ENCODE results near the gene EIF4G1.
A peak's percentile ranks its signal among the peaks of the same experiment; 100 is the strongest.

The EIF4G1 gene

DNA sequence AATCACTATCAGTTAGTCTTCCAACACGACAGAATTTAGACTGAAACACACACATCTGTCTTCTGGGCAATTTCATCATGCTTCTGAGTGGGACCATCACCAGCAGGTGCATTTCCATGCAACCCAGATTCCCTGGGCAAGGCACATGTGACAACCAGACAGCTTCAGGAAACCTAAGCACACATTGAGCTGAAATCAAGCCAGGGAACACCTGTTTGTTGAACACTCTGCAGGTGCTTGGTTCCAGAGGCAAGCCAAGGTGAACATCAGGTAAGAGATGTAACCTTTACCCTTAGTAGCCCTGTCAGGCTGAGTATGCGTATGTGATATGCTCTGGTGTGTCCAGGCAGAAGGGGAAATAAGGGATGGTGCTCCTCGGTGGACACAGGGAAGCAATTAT, 18.6 kb upstream of the EIF4G1 start:
- Histone ChIP-seq H3K4me1 (peaks cover 3% of the 10 kb centered on the region; the same call in 1 of the 2 replicates), H3K9me3 (no peaks in the 10 kb centered on the region), H3K27me3 (ENCODE audit: low read depth) (no peaks in the 10 kb centered on the region), H3K36me3 (replicated peaks) (peaks cover 7% of the 10 kb centered on the region), H3K4me3 (no peak overlapping the region)
- in situ Hi-C loops (cut with MboI; ENCODE audit: low sequenced_read_pairs), result no loop called here
- no peak for DNase-seq (ENCODE audit: low spot score in 2 of 2)

DNA sequence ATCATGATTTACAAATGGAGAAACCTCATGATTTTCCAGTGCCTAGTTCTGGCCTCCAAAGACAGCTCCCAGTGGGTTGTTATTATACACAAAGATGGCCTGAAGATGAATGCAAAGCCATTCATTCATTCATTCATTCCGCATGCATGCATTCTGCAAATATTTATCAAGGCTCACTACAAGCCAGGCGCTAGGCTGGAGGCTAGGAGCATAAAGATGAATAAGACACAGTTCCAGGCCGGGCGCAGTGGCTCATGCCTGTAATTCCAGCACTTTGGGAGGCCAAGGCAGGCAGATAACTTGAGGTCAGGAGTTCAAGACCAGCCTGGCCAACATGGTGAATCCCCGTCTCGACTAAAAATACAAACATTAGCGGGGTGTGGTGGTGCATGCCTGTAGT, 17.8 kb upstream of the EIF4G1 start:
- peaks cover 16% of the 10 kb centered on the region for H3K36me3 ChIP-seq (replicated peaks)
- in situ Hi-C loops (cut with MboI; ENCODE audit: low sequenced_read_pairs), result no loop called here
- H3K27me3 ChIP-seq (ENCODE audit: low read depth), result no peaks in the 10 kb centered on the region
- no peak for DNase-seq (ENCODE audit: low spot score in 2 of 2)
- no peaks in the 10 kb centered on the region for H3K9me3 ChIP-seq
- H3K4me1 ChIP-seq, result peaks cover 3% of the 10 kb centered on the region; the same call in 1 of the 2 replicates
- no peak overlapping the region for H3K4me3 ChIP-seq

DNA sequence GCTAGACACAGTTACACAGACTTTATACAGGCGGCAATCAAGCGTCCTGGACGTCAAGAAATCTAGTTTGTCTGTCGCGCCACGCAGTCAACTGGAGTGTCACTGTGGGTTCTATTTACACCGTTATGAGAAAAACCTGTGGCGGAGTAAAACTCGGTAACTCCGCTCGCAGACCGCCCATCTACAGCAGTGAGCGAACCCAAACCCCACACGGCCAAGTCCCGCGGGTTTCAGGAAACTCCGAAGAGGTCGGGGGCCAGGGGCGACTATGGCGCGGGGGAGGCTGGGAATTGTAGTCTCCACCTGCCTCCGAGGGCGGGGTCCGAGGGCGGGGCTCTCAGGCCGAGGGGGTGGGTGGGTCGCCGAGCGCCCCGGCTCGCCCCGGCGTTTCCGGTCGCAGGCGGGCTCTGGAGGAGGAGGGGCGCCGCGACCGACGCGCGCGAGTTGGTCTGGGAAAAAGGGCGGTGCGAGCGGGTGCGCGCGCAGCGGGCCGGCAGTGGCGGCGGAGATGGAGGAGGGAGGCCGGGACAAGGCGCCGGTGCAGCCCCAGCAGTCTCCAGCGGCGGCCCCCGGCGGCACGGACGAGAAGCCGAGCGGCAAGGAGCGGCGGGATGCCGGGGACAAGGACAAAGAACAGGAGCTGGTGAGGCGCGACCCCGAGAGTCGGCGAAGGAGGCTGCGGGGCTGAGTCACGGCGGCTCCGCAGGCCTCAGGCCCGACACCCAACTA, 15.5 kb upstream of the EIF4G1 start, which contains the start of gene PSMD2:
TSS of gene PSMD2 (plus strand) at position 483 of the 729 bp plus-strand sequence. CDS start at position 509, 26 bp downstream.
- Histone ChIP-seq H3K9me3 (no peaks in the 10 kb centered on the region), H3K4me1 (peaks cover 3% of the 10 kb centered on the region; the same call in 1 of the 2 replicates), H3K4me3 (peak within 1 kb of the TSS; percentile 94), H3K36me3 (replicated peaks) (peaks cover 39% of the 10 kb centered on the region), H3K27me3 (ENCODE audit: low read depth) (no peaks in the 10 kb centered on the region)
- peak; percentile 91 to 99 for DNase-seq (ENCODE audit: low spot score in 2 of 2)
- in situ Hi-C loops (cut with MboI; ENCODE audit: low sequenced_read_pairs), result no loop called here

DNA sequence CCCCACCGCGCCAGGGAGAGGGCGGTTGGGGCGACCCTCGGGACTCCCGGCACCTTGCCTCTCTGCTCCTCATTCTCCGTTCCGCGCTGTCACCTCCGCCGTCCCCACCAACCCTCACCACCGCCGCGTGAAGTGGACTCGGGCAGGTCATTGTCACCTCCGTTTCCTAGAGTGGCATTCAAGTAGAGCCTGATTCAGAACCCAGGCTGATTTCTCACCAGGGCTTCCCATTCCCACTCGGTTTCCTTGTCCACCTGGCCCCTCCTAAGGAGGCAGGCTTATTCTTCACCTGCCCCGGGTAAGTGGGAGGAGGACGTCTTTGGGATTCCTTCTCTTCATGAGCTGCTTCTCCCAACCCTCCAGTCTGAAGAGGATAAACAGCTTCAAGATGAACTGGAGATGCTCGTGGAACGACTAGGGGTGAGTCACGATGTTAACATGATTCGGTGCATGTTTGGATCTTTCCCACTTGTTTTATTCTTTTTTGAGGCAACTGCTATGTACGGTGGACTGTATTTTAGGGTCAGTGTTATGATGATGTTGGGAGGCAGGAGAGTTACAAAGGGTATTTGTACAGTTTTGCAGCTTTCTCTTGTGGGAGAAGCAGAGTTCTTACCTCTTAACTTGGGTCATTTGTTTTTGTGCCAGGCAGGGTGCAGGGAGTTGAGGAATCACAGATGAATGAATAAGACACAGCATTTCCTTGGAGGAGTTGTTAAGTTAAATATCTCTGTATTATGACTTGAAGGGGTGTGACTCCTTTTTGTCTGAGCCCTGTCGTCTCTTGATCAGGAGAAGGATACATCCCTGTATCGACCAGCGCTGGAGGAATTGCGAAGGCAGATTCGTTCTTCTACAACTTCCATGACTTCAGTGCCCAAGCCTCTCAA, 14.7 kb upstream of the EIF4G1 start:
- in situ Hi-C loops (cut with MboI; ENCODE audit: low sequenced_read_pairs), result no loop called here
- H3K9me3 ChIP-seq, result no peaks in the 10 kb centered on the region
- H3K36me3 ChIP-seq (replicated peaks), result peaks cover 47% of the 10 kb centered on the region
- no peaks in the 10 kb centered on the region for H3K27me3 ChIP-seq (ENCODE audit: low read depth)
- H3K4me3 ChIP-seq, result peak overlapping the region; percentile 94
- H3K4me1 ChIP-seq, result peaks cover 3% of the 10 kb centered on the region; the same call in 1 of the 2 replicates
- DNase-seq (ENCODE audit: low spot score in 2 of 2), result no peak

DNA sequence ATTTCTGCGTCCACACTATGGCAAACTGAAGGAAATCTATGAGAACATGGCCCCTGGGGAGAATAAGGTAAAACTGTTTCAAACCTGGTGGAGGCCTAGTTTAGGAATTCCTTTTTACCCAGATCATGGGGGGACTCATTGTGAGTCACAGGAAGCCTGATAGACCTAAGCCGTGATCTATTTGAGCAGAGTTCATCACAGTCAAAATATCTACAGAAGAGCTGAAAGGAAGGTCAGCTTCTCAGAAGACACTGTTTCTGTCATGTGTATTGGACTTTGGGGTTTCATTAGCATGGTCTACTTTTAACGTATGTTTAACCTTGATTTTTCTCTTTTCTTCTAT, 14.1 kb upstream of the EIF4G1 start:
- in situ Hi-C loops (cut with MboI; ENCODE audit: low sequenced_read_pairs), result no loop called here
- H3K4me1 ChIP-seq, result peaks cover 3% of the 10 kb centered on the region; the same call in 1 of the 2 replicates
- H3K36me3 ChIP-seq (replicated peaks), result peaks cover 53% of the 10 kb centered on the region
- no peak for DNase-seq (ENCODE audit: low spot score in 2 of 2)
- H3K27me3 ChIP-seq (ENCODE audit: low read depth), result no peaks in the 10 kb centered on the region
- H3K9me3 ChIP-seq, result no peaks in the 10 kb centered on the region
- peak overlapping the region; percentile 94; the same call in 1 of the 2 replicates for H3K4me3 ChIP-seq

DNA sequence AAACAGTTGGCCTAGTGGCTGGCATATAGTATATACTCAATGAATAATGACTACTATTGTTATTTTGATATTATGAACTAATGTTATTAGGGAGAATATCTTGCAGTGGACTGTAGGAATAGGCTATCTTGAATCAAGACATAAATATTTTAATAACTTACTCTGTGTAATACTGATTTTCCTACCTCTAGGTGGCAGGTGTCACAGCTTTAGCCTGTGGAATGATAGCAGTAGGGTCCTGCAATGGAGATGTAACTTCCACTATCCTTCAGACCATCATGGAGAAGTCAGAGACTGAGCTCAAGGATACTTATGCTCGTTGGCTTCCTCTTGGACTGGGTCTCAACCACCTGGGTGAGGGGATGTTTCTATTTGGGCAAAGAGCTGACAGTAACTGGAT, 8.8 kb upstream of the EIF4G1 start:
- DNase-seq (ENCODE audit: low spot score in 2 of 2), result no peak
- H3K9me3 ChIP-seq, result no peaks in the 10 kb centered on the region
- H3K36me3 ChIP-seq (replicated peaks), result peaks cover 86% of the 10 kb centered on the region
- H3K4me3 ChIP-seq, result no peak overlapping the region
- in situ Hi-C loops (cut with MboI; ENCODE audit: low sequenced_read_pairs), result no loop called here
- no peaks in the 10 kb centered on the region for H3K27me3 ChIP-seq (ENCODE audit: low read depth)
- H3K4me1 ChIP-seq, result no peaks in the 10 kb centered on the region

- peaks cover 77% of the 10 kb centered on the region for H3K36me3 ChIP-seq (replicated peaks)
- DNase-seq (ENCODE audit: low spot score in 2 of 2), result no peak
- in situ Hi-C loops (cut with MboI; ENCODE audit: low sequenced_read_pairs), result no loop called here
Observed at GRCh38 chr3:184306341-184306972, 7.9 kb upstream of the EIF4G1 start.

GRCh38 chr3:184307915-184308314, 6.5 kb upstream of the EIF4G1 start:
- Histone ChIP-seq H3K27me3 (ENCODE audit: low read depth) (no peaks in the 10 kb centered on the region), H3K9me3 (no peaks in the 10 kb centered on the region), H3K36me3 (replicated peaks) (peaks cover 63% of the 10 kb centered on the region), H3K4me1 (no peaks in the 10 kb centered on the region), H3K4me3 (no peak overlapping the region)
- in situ Hi-C loops (cut with MboI; ENCODE audit: low sequenced_read_pairs), result no loop called here
- no peak for DNase-seq (ENCODE audit: low spot score in 2 of 2)

More at GRCh38 chr3:184306341-184306972, 7.9 kb upstream of the EIF4G1 start:
- Histone ChIP-seq H3K27me3 (ENCODE audit: low read depth) (no peaks in the 10 kb centered on the region), H3K4me3 (no peak overlapping the region), H3K9me3 (no peaks in the 10 kb centered on the region), H3K4me1 (no peaks in the 10 kb centered on the region)

- no peaks in the 10 kb centered on the region for H3K4me1 ChIP-seq
- no peak for DNase-seq (ENCODE audit: low spot score in 2 of 2)
- in situ Hi-C loops (cut with MboI; ENCODE audit: low sequenced_read_pairs), result no loop called here
- H3K27me3 ChIP-seq (ENCODE audit: low read depth), result no peaks in the 10 kb centered on the region
- no peaks in the 10 kb centered on the region for H3K9me3 ChIP-seq
- H3K36me3 ChIP-seq (replicated peaks), result peaks cover 54% of the 10 kb centered on the region
- H3K4me3 ChIP-seq, result no peak overlapping the region
Observed at GRCh38 chr3:184308744-184309143, 5.7 kb upstream of the EIF4G1 start.

- no peaks in the 10 kb centered on the region for H3K9me3 ChIP-seq
- H3K27me3 ChIP-seq (ENCODE audit: low read depth), result no peaks in the 10 kb centered on the region
- H3K36me3 ChIP-seq (replicated peaks), result peaks cover 38% of the 10 kb centered on the region
- in situ Hi-C loops (cut with MboI; ENCODE audit: low sequenced_read_pairs), result no loop called here
- H3K4me3 ChIP-seq, result no peak overlapping the region
- H3K4me1 ChIP-seq, result peaks cover 7% of the 10 kb centered on the region
- DNase-seq (ENCODE audit: low spot score in 2 of 2), result no peak
Observed at GRCh38 chr3:184311633-184312032, 2.8 kb upstream of the EIF4G1 start.

DNA sequence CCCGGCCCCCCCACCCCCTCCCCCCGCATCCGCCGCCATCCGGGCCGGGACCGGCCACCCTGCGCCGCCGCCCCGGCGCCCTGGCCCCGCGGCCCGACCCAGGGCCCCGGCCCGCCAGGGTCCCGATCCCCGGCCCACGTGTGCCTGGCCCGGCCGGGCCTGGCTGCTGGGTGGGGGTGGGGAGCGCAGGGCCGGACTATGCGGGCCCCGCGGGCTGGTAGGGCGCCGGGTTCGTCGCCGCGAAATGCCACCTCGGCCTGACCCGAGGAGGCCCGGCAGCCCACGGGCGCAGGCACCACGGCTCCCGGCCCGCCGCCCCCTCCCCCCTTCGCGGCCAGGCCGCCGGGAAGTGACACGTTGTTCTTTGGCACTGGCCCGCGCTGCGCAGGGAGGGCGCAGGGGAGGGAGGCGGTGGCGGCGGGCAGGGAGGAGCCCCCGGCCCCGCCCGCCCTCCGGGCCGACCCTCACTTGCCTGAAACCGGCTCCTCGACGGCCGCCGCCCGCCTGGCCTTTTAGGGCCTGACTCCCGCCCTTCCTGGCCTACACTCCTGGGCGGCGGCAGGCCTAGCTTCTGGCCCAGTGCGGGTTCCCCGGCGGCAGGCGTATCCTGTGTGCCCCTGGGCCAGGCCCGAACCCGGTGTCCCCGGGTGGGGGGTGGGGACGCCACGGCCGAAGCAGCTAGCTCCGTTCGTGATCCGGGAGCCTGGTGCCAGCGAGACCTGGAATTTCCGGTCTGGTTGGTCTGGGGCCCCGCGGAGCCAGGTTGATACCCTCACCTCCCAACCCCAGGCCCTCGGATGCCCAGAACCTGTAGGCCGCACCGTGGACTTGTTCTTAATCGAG, 515 bp downstream of the EIF4G1 start:
- DNase-seq (ENCODE audit: low spot score in 2 of 2), result peak in 1 of 2 experiments; percentile 66
- Histone ChIP-seq H3K4me1 (peaks cover 13% of the 10 kb centered on the region), H3K4me3 (peak overlapping the region; percentile 90), H3K27me3 (ENCODE audit: low read depth) (no peaks in the 10 kb centered on the region), H3K36me3 (replicated peaks) (peaks cover 44% of the 10 kb centered on the region), H3K9me3 (no peaks in the 10 kb centered on the region)
- in situ Hi-C loops (cut with MboI; ENCODE audit: low sequenced_read_pairs), result no loop called here

DNA sequence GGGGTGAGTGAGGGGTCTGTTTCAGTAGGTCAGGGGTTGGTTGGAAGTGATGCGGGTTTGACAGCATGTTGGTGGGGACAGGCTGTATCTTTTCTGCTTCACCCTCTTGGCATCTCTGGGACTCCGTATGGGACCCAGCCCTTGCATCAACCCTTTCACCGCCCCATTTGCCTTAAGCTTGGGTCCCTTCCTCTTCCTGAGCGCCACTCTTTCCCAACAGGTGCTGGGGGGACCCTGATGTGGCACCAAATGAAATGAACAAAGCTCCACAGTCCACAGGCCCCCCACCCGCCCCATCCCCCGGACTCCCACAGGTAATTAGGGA, 1.1 kb downstream of the EIF4G1 start:
- Histone ChIP-seq H3K4me3 (peak overlapping the region; percentile 90), H3K36me3 (replicated peaks) (peaks cover 49% of the 10 kb centered on the region), H3K9me3 (no peaks in the 10 kb centered on the region), H3K4me1 (peaks cover 13% of the 10 kb centered on the region), H3K27me3 (ENCODE audit: low read depth) (no peaks in the 10 kb centered on the region)
- in situ Hi-C loops (cut with MboI; ENCODE audit: low sequenced_read_pairs), result no loop called here
- no peak for DNase-seq (ENCODE audit: low spot score in 2 of 2)

All from HAP-1 (cell line).